ENCODE data around the gene ABCA4.
"Not testable (repeated sequence)": the region's sequence is repeated elsewhere in the genome, so short reads cannot be mapped to it uniquely, and the experiment has no call there.

ABCA4 gene

DNA sequence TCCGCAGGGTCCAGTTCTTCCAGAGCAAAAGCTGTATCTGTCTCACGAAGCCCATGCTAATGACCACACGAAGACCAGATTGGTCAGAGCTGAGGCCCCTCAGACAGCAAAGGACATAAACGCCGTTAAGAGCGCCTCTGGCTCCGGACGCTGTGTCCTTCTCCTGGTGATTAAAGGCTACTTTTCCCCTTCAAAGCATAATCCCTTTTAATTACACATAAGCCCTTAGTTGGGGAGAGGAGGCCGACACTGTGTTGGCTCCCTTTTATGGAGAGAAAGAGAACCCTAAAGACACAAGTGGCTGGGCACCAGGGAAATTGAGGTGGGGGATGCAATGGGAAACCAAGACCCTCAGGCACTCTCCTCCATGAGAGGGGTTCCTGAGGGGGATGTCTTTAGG, at the start of gene ABCA4:
Gene ABCA4 (minus strand): TSS at position 158 of the 400 bp plus-strand sequence. CDS start 103 bp downstream, at position 55.
- DNase-seq (ENCODE audit: low read depth): no peak

- DNase-seq (ENCODE audit: low read depth): no peak
Measured at GRCh38 chr1:94169126-94169525, 48.2 kb upstream of the ABCA4 start.

- no peak for DNase-seq (ENCODE audit: low read depth)
Measured at GRCh38 chr1:94165843-94166242, 44.9 kb upstream of the ABCA4 start.

GRCh38 chr1:94164885-94165284, 43.9 kb upstream of the ABCA4 start:
- not testable (repeated sequence) for DNase-seq (ENCODE audit: low read depth)

GRCh38 chr1:94164121-94164520, 43.2 kb upstream of the ABCA4 start:
- not testable (repeated sequence) for DNase-seq (ENCODE audit: low read depth)

- not testable (repeated sequence) for DNase-seq (ENCODE audit: low read depth)
Measured at GRCh38 chr1:94163249-94163648, 42.3 kb upstream of the ABCA4 start.

GRCh38 chr1:94160811-94161210, 39.9 kb upstream of the ABCA4 start:
- DNase-seq (ENCODE audit: low read depth): no peak

- no peak for DNase-seq (ENCODE audit: low read depth)
Measured at GRCh38 chr1:94156096-94156625, 35.2 kb upstream of the ABCA4 start.

- no peak for DNase-seq (ENCODE audit: low read depth)
Measured at GRCh38 chr1:94154989-94155388, 34.0 kb upstream of the ABCA4 start.

DNA sequence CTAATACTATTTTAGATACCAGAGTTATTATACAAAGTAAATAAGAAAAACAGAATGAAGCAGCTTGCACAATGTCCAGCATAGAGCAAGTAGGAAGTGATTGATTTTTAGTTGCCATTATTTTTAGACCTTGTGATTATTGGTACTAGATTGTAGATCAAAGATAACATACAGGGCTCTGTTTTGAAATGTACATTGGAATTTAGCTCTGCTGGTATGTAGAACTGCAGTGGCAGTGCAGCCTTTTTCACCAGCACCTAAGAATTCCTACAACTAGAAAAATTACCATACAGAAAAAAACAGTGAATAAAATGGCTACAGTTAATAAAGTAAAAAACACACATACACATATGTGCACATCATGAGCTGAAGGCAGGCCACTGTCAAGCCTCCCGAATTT, 32.2 kb upstream of the ABCA4 start:
- DNase-seq (ENCODE audit: low read depth): no peak

GRCh38 chr1:94149166-94149565, 28.2 kb upstream of the ABCA4 start:
- DNase-seq (ENCODE audit: low read depth): not testable (repeated sequence)

DNA sequence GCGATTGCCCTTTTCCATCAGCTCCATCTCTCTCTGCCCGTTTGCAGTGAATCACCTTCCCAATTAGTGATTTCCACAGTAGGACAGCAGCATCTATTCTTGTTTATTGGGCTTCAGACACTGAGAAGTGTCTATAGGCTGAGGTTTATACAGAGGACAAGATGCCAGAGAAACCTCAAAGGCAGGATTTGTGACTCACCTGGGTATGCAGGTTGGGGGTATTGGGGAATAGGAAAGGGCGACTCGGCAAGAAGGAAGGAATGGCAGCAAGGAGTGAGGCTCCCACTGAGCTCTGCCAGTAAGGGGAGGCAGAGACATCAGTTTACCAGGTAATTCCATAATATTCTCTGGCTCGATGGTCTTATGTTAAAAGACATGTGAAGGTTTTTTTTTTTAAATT, 25.3 kb upstream of the ABCA4 start:
- no peak for DNase-seq (ENCODE audit: low read depth)

GRCh38 chr1:94144836-94145235, 23.9 kb upstream of the ABCA4 start:
- no peak for DNase-seq (ENCODE audit: low read depth)

DNA sequence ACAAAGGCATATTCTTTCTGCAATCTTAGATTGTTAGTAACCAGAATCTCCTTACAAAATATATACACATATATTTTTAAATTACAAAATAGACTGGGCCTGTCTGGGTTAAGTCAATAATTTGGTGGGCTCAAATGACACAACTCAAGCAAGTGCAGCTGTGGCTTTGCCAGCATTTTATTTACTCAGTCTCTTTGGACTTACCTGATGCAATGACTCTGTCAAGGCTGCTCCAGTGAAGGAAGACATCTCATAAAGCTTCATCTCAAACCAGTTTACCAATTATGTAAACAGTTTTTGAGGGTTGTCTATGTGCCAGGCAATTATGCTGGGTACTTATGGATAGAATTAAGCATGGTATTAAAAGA, 22.8 kb upstream of the ABCA4 start:
- no peak for DNase-seq (ENCODE audit: low read depth)

- DNase-seq (ENCODE audit: low read depth): no peak
Measured at GRCh38 chr1:94143173-94143808, 22.3 kb upstream of the ABCA4 start.

- DNase-seq (ENCODE audit: low read depth): no peak
Measured at GRCh38 chr1:94142583-94142982, 21.6 kb upstream of the ABCA4 start.

DNA sequence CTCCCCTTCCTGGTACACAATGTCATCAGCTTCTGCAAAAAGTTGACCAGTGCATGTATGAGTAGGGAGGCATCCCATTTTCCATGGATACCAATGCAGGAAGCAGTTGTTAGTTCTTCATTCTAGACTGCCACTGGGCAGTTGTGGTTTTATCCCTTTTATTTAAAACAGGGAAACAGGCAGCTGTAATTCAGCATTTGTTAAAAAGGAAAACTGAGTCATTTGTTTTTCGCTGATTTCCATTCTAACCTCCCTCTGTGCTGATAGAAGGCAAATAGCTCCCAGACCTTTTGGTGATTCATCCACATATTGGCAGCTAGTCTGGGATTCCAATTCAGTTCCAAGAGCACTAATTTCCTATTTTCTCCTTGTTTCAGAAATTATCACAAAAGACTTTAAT, 21.1 kb upstream of the ABCA4 start:
- DNase-seq (ENCODE audit: low read depth): no peak

DNA sequence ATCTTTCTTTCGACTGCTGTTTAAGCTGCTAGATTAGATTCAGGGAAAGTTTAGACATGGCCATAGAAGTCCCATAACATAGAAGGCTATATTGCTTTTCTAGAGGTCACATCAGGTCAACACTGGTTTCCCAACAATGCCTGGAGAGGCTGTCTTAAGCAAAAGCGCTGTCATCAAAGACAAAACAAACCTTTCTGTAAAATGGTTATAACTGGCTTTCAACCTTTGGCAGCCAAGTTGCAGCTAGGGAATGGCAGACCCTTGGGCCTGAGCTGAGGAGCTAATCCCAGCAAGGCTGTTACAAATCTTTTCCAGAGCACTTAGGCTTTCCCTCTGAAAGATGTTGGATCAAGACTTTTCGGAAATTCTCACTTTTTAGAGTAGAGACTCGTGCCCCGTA, 11.2 kb upstream of the ABCA4 start:
- DNase-seq (ENCODE audit: low read depth): no peak

- no peak for DNase-seq (ENCODE audit: low read depth)
Measured at GRCh38 chr1:94130851-94131595, 10.1 kb upstream of the ABCA4 start.

DNA sequence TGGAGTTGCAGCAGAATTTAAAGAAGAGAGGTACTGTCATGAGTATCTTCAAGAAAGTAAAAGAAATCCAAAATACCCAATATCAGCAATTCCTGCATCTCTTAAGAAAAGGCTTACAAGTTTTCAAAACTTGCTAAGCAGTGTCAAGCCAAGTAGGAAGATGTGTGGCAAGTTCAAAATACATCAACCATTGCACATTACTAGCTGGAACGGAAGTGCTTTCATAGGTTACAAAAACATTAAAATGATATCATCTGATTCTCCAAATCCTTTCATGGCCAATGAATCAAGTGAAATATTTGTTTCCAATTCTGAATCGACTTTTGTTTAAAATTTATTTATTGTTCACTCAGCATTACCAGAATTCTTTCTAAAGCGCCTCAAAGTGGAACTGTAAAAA, 5.7 kb upstream of the ABCA4 start:
- DNase-seq (ENCODE audit: low read depth): no peak

- DNase-seq (ENCODE audit: low read depth): no peak
Measured at GRCh38 chr1:94125551-94126514, 4.9 kb upstream of the ABCA4 start.

GRCh38 chr1:94124538-94124937, 3.6 kb upstream of the ABCA4 start:
- DNase-seq (ENCODE audit: low read depth): no peak

Measured in stimulated activated CD8-positive, alpha-beta memory T cell treated with anti-CD3 and anti-CD28 coated beads, Interleukin-12 subunit alpha, Interleukin-12 subunit beta, amount 100 ng/mL, for 1 hour (primary cell).